ENCODE measurements around the gene PNLIPRP2.

Gene PNLIPRP2

GRCh38 chr10:116620423-116621400 lies at the start of gene PNLIPRP2:
PNLIPRP2 (plus strand) TSS chr10:116620953.
- Histone ChIP-seq H3K36me3 (ENCODE audit: control insufficient read depth, low read depth, low read length) (no peaks in the 10 kb centered on the region), H3K9me3 (ENCODE audit: control insufficient read depth, low read depth, low read length) (no peaks in the 10 kb centered on the region), H3K27me3 (ENCODE audit: control insufficient read depth, insufficient read depth, low read length) (no peaks in the 10 kb centered on the region), H3K9ac (ENCODE audit: low read length) (no peak within 1 kb of the TSS), H3K4me1 (ENCODE audit: control insufficient read depth, low read depth, low read length) (no peaks in the 10 kb centered on the region), H3K4me3 (ENCODE audit: low read length) (no peak within 1 kb of the TSS), H3K27ac (ENCODE audit: low read length) (no peak within 1 kb of the TSS)

- Histone ChIP-seq H3K9me3 (ENCODE audit: control insufficient read depth, low read depth, low read length) (no peaks in the 10 kb centered on the region), H3K4me3 (ENCODE audit: low read length) (no peak overlapping the region), H3K9ac (ENCODE audit: low read length) (no peak overlapping the region), H3K4me1 (ENCODE audit: control insufficient read depth, low read depth, low read length) (no peaks in the 10 kb centered on the region), H3K36me3 (ENCODE audit: control insufficient read depth, low read depth, low read length) (no peaks in the 10 kb centered on the region), H3K27ac (ENCODE audit: low read length) (no peak overlapping the region), H3K27me3 (ENCODE audit: control insufficient read depth, insufficient read depth, low read length) (no peaks in the 10 kb centered on the region)
These were observed 46.0 kb upstream of the PNLIPRP2 start for GRCh38 chr10:116574797-116575196.

GRCh38 chr10:116587878-116588591 lies 32.7 kb upstream of the PNLIPRP2 start:
- Histone ChIP-seq H3K27me3 (ENCODE audit: control insufficient read depth, insufficient read depth, low read length) (no peaks in the 10 kb centered on the region), H3K4me3 (ENCODE audit: low read length) (no peak overlapping the region), H3K36me3 (ENCODE audit: control insufficient read depth, low read depth, low read length) (no peaks in the 10 kb centered on the region), H3K27ac (ENCODE audit: low read length) (no peak overlapping the region), H3K4me1 (ENCODE audit: control insufficient read depth, low read depth, low read length) (no peaks in the 10 kb centered on the region), H3K9ac (ENCODE audit: low read length) (no peak overlapping the region), H3K9me3 (ENCODE audit: control insufficient read depth, low read depth, low read length) (no peaks in the 10 kb centered on the region)

GRCh38 chr10:116588995-116589394 lies 31.8 kb upstream of the PNLIPRP2 start:
- Histone ChIP-seq H3K9ac (ENCODE audit: low read length) (no peak overlapping the region), H3K27me3 (ENCODE audit: control insufficient read depth, insufficient read depth, low read length) (no peaks in the 10 kb centered on the region), H3K4me3 (ENCODE audit: low read length) (no peak overlapping the region), H3K27ac (ENCODE audit: low read length) (no peak overlapping the region), H3K36me3 (ENCODE audit: control insufficient read depth, low read depth, low read length) (no peaks in the 10 kb centered on the region), H3K4me1 (ENCODE audit: control insufficient read depth, low read depth, low read length) (no peaks in the 10 kb centered on the region), H3K9me3 (ENCODE audit: control insufficient read depth, low read depth, low read length) (no peaks in the 10 kb centered on the region)

GRCh38 chr10:116589926-116590325 lies 30.8 kb upstream of the PNLIPRP2 start:
- Histone ChIP-seq H3K36me3 (ENCODE audit: control insufficient read depth, low read depth, low read length) (no peaks in the 10 kb centered on the region), H3K4me3 (ENCODE audit: low read length) (no peak overlapping the region), H3K9me3 (ENCODE audit: control insufficient read depth, low read depth, low read length) (no peaks in the 10 kb centered on the region), H3K9ac (ENCODE audit: low read length) (no peak overlapping the region), H3K4me1 (ENCODE audit: control insufficient read depth, low read depth, low read length) (no peaks in the 10 kb centered on the region), H3K27ac (ENCODE audit: low read length) (no peak overlapping the region), H3K27me3 (ENCODE audit: control insufficient read depth, insufficient read depth, low read length) (no peaks in the 10 kb centered on the region)

- H3K9ac ChIP-seq (ENCODE audit: low read length), result no peak within 1 kb of the TSS
- no peaks in the 10 kb centered on the region for H3K27me3 ChIP-seq (ENCODE audit: control insufficient read depth, insufficient read depth, low read length)
- H3K36me3 ChIP-seq (ENCODE audit: control insufficient read depth, low read depth, low read length), result no peaks in the 10 kb centered on the region
- H3K4me3 ChIP-seq (ENCODE audit: low read length), result no peak within 1 kb of the TSS
- no peaks in the 10 kb centered on the region for H3K9me3 ChIP-seq (ENCODE audit: control insufficient read depth, low read depth, low read length)
- no peak within 1 kb of the TSS for H3K27ac ChIP-seq (ENCODE audit: low read length)
- H3K4me1 ChIP-seq (ENCODE audit: control insufficient read depth, low read depth, low read length), result no peaks in the 10 kb centered on the region
These were observed 29.9 kb upstream of the PNLIPRP2 start, which contains the start of gene PNLIPRP1 for GRCh38 chr10:116590590-116591444. PNLIPRP1 (plus strand) TSS chr10:116590959; CDS start chr10:116591130, 171 bp downstream.

GRCh38 chr10:116593139-116593740 lies 27.5 kb upstream of the PNLIPRP2 start:
- Histone ChIP-seq H3K27me3 (ENCODE audit: control insufficient read depth, insufficient read depth, low read length) (no peaks in the 10 kb centered on the region), H3K27ac (ENCODE audit: low read length) (no peak overlapping the region), H3K9me3 (ENCODE audit: control insufficient read depth, low read depth, low read length) (no peaks in the 10 kb centered on the region), H3K36me3 (ENCODE audit: control insufficient read depth, low read depth, low read length) (no peaks in the 10 kb centered on the region), H3K9ac (ENCODE audit: low read length) (no peak overlapping the region), H3K4me3 (ENCODE audit: low read length) (no peak overlapping the region), H3K4me1 (ENCODE audit: control insufficient read depth, low read depth, low read length) (no peaks in the 10 kb centered on the region)

- H3K4me1 ChIP-seq (ENCODE audit: control insufficient read depth, low read depth, low read length), result no peaks in the 10 kb centered on the region
- no peak overlapping the region for H3K4me3 ChIP-seq (ENCODE audit: low read length)
- H3K27ac ChIP-seq (ENCODE audit: low read length), result no peak overlapping the region
- no peaks in the 10 kb centered on the region for H3K9me3 ChIP-seq (ENCODE audit: control insufficient read depth, low read depth, low read length)
- H3K9ac ChIP-seq (ENCODE audit: low read length), result no peak overlapping the region
- no peaks in the 10 kb centered on the region for H3K36me3 ChIP-seq (ENCODE audit: control insufficient read depth, low read depth, low read length)
- H3K27me3 ChIP-seq (ENCODE audit: control insufficient read depth, insufficient read depth, low read length), result no peaks in the 10 kb centered on the region
These were observed 26.2 kb upstream of the PNLIPRP2 start for GRCh38 chr10:116594525-116595035.

GRCh38 chr10:116596062-116596461 lies 24.7 kb upstream of the PNLIPRP2 start:
- Histone ChIP-seq H3K4me3 (ENCODE audit: low read length) (no peak overlapping the region), H3K36me3 (ENCODE audit: control insufficient read depth, low read depth, low read length) (no peaks in the 10 kb centered on the region), H3K27me3 (ENCODE audit: control insufficient read depth, insufficient read depth, low read length) (no peaks in the 10 kb centered on the region), H3K4me1 (ENCODE audit: control insufficient read depth, low read depth, low read length) (no peaks in the 10 kb centered on the region), H3K9me3 (ENCODE audit: control insufficient read depth, low read depth, low read length) (no peaks in the 10 kb centered on the region), H3K27ac (ENCODE audit: low read length) (no peak overlapping the region), H3K9ac (ENCODE audit: low read length) (no peak overlapping the region)

GRCh38 chr10:116597543-116597942 lies 23.2 kb upstream of the PNLIPRP2 start:
- H3K4me3 ChIP-seq (ENCODE audit: low read length), result no peak overlapping the region
- H3K27ac ChIP-seq (ENCODE audit: low read length), result no peak overlapping the region
- H3K9me3 ChIP-seq (ENCODE audit: control insufficient read depth, low read depth, low read length), result no peaks in the 10 kb centered on the region
- H3K9ac ChIP-seq (ENCODE audit: low read length), result no peak overlapping the region
- H3K4me1 ChIP-seq (ENCODE audit: control insufficient read depth, low read depth, low read length), result no peaks in the 10 kb centered on the region
- no peaks in the 10 kb centered on the region for H3K27me3 ChIP-seq (ENCODE audit: control insufficient read depth, insufficient read depth, low read length)
- no peaks in the 10 kb centered on the region for H3K36me3 ChIP-seq (ENCODE audit: control insufficient read depth, low read depth, low read length)

Measured in iPS-18a (cell line).